ENCODE results near the gene PPP4R4. TPM values are rescaled to one million over a fixed set of nuclear protein-coding genes. Genes with fewer than 3 reads are reported as not detected.

The PPP4R4 gene
- total RNA-seq, 1 experiment from 2014 or later: 5.5 TPM

- H2AFZ ChIP-seq (ENCODE audit: low read depth, low read length, poor library complexity, severe bottlenecking): no peak overlapping the region
- DNase-seq (ENCODE audit: low read depth, low spot score) (no peak), ATAC-seq (no peak)
- BruUV-seq (replicated peaks): no TSS peak
- H4K20me1 ChIP-seq (ENCODE audit: insufficient read depth): no peaks in the 10 kb centered on the region
- no peaks in the 10 kb centered on the region for H3K9me2 ChIP-seq (ENCODE audit: insufficient read depth)
- H3K4me3 ChIP-seq (replicated peaks in 1 of 2; ENCODE audit: low read depth in 1 of 2, low read length in 2 of 2): no peak overlapping the region
- no peak overlapping the region for H3K27ac ChIP-seq (ENCODE audit: low read depth, low read length)
- H3K27me3 ChIP-seq (ENCODE audit: insufficient read depth, low read length): no peaks in the 10 kb centered on the region
- H3K9ac ChIP-seq (ENCODE audit: low read length): no peak overlapping the region
- H3K9me3 ChIP-seq (ENCODE audit: control insufficient read depth in 1 of 2, insufficient read depth in 1 of 2, low read depth in 1 of 2, low read length in 2 of 2): no peaks in the 10 kb centered on the region; a peak in 1 of 4 replicates
- RAD21 ChIA-PET (ENCODE audit: low non-redundant PET in 1 of 2, low total read pairs in 2 of 2, uncharacterized antibody in 2 of 2, unreplicated experiment in 2 of 2): no interaction called here
- intact Hi-C loops (cut with micrococcal nuclease): no loop called here
- H3K36me3 ChIP-seq (ENCODE audit: control insufficient read depth in 1 of 2, insufficient read depth in 2 of 2, low read length in 2 of 2): no peaks in the 10 kb centered on the region
- POLR2A ChIA-PET: no interaction called here
- CTCF ChIA-PET: no interaction called here
- no peaks in the 10 kb centered on the region for H3K4me1 ChIP-seq (ENCODE audit: control insufficient read depth in 1 of 2, insufficient read depth in 2 of 2, low read length in 2 of 2)
- no peak overlapping the region for H3K4me2 ChIP-seq (ENCODE audit: low read length)
- TF ChIP-seq EZH2 (IDR thresholded peaks at IDR 0.05): no peak
- TF ChIP-seq CEBPB (IDR thresholded peaks at IDR 0.05; ENCODE audit: low read depth): no peak
- no peak for TF ChIP-seq ELF1 (IDR thresholded peaks at IDR 0.05; ENCODE audit: borderline replicate concordance, low read depth)
- no peak for TF ChIP-seq SRF (IDR thresholded peaks at IDR 0.05; ENCODE audit: low read depth)
- no peaks in the 10 kb centered on the region for H3K79me2 ChIP-seq (ENCODE audit: insufficient read depth, low read length)
Measured at GRCh38 chr14:94158239-94158883, 15.8 kb upstream of the PPP4R4 start.

GRCh38 chr14:94161058-94161457 lies 13.1 kb upstream of the PPP4R4 start:
- intact Hi-C loops (cut with micrococcal nuclease): no loop called here
- no peak overlapping the region for H3K4me2 ChIP-seq (ENCODE audit: low read length)
- no peak overlapping the region for H2AFZ ChIP-seq (ENCODE audit: low read depth, low read length, poor library complexity, severe bottlenecking)

More at GRCh38 chr14:94161058-94161457, 13.1 kb upstream of the PPP4R4 start:
- no peak for DNase-seq (ENCODE audit: low read depth, low spot score)
- Histone ChIP-seq H3K4me3 (replicated peaks in 1 of 2; ENCODE audit: low read depth in 1 of 2, low read length in 2 of 2) (no peak overlapping the region), H3K27ac (ENCODE audit: low read depth, low read length) (no peak overlapping the region), H3K9me2 (ENCODE audit: insufficient read depth) (no peaks in the 10 kb centered on the region), H3K27me3 (ENCODE audit: insufficient read depth, low read length) (no peaks in the 10 kb centered on the region), H3K36me3 (ENCODE audit: control insufficient read depth in 1 of 2, insufficient read depth in 2 of 2, low read length in 2 of 2) (no peaks in the 10 kb centered on the region), H3K9me3 (ENCODE audit: control insufficient read depth in 1 of 2, insufficient read depth in 1 of 2, low read depth in 1 of 2, low read length in 2 of 2) (no peaks in the 10 kb centered on the region), H3K4me1 (ENCODE audit: control insufficient read depth in 1 of 2, insufficient read depth in 2 of 2, low read length in 2 of 2) (no peaks in the 10 kb centered on the region), H3K79me2 (ENCODE audit: insufficient read depth, low read length) (no peaks in the 10 kb centered on the region), H4K20me1 (ENCODE audit: insufficient read depth) (no peaks in the 10 kb centered on the region), H3K9ac (ENCODE audit: low read length) (no peak overlapping the region)
- ChIA-PET CTCF (no interaction called here), RAD21 (ENCODE audit: low non-redundant PET in 1 of 2, low total read pairs in 2 of 2, uncharacterized antibody in 2 of 2, unreplicated experiment in 2 of 2) (no interaction called here), POLR2A (no interaction called here)
- TF ChIP-seq EZH2phosphoT487 (IDR thresholded peaks at IDR 0.05; ENCODE audit: borderline replicate concordance) (no peak), EGR1 (IDR thresholded peaks at IDR 0.05; ENCODE audit: low read depth) (no peak), RAD21 (IDR thresholded peaks at IDR 0.05; ENCODE audit: low read depth) (no peak), SIN3A (IDR thresholded peaks at IDR 0.05; ENCODE audit: low read depth) (no peak), CEBPB (IDR thresholded peaks at IDR 0.05; ENCODE audit: low read depth) (no peak), EZH2 (IDR thresholded peaks at IDR 0.05) (no peak), SP1 (IDR thresholded peaks at IDR 0.05; ENCODE audit: low read depth) (no peak), ELF1 (IDR thresholded peaks at IDR 0.05; ENCODE audit: borderline replicate concordance, low read depth) (no peak), POLR2AphosphoS5 (IDR thresholded peaks at IDR 0.05; ENCODE audit: low read depth, low read length) (no peak), ATF3 (IDR thresholded peaks at IDR 0.05) (no peak)
- TF ChIP-seq, protein P1, sequence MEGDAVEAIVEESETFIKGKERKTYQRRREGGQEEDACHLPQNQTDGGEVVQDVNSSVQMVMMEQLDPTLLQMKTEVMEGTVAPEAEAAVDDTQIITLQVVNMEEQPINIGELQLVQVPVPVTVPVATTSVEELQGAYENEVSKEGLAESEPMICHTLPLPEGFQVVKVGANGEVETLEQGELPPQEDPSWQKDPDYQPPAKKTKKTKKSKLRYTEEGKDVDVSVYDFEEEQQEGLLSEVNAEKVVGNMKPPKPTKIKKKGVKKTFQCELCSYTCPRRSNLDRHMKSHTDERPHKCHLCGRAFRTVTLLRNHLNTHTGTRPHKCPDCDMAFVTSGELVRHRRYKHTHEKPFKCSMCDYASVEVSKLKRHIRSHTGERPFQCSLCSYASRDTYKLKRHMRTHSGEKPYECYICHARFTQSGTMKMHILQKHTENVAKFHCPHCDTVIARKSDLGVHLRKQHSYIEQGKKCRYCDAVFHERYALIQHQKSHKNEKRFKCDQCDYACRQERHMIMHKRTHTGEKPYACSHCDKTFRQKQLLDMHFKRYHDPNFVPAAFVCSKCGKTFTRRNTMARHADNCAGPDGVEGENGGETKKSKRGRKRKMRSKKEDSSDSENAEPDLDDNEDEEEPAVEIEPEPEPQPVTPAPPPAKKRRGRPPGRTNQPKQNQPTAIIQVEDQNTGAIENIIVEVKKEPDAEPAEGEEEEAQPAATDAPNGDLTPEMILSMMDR (IDR thresholded peaks at IDR 0.05 in 2 of 3, conservative IDR thresholded peaks at IDR 0.05 in 1 of 3; ENCODE audit: borderline replicate concordance in 1 of 3, insufficient read depth in 1 of 3, low read depth in 2 of 3, low read length in 2 of 3): no peak
- TF ChIP-seq, protein P2, sequence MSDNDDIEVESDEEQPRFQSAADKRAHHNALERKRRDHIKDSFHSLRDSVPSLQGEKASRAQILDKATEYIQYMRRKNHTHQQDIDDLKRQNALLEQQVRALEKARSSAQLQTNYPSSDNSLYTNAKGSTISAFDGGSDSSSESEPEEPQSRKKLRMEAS (IDR thresholded peaks at IDR 0.05): no peak
- no peak for ATAC-seq
- no TSS peak for BruUV-seq (replicated peaks)
